Sciatic nerve (tissue), 1 donor: ENCODE measurements around the gene CD22. TPM values are rescaled to one million over a fixed set of nuclear protein-coding genes. Genes with fewer than 3 reads are reported as not detected.

Experiments used
- microRNA-seq: library from miRNA; unstranded; fragments of <30 nt; microRNA quantifications from one replicate; pipeline ENCODE4 v1.2.0, GENCODE V29; 2020
- total RNA-seq: library from RNA; stranded (reverse); fragmentation: NEBNext Ultra II Directional; extraction: Animal tissue kit (Norgen Biotek cat#: 25700); gene quantifications from one replicate; pipeline ENCODE4 v1.2.1, GENCODE V29; 2021
- donor health status: DM: no; HTN: no; CAD: no.

CD22 gene
- total RNA-seq, 1 donor from 2014 or later, result 23.8 TPM

Small RNA genes lying within 50 kb of the gene (microRNA-seq; reads per million reads assigned to microRNA genes)
- gene MIR5196, result not detected

Other genes with a start within 250 kb of the CD22 start
- 24.1 TPM for gene FXYD3, start 213.4 kb upstream of the CD22 start, total RNA-seq
- 244 TPM for gene LGI4, start 194.1 kb upstream of the CD22 start, total RNA-seq
- gene FXYD1, start 190.4 kb upstream of the CD22 start, total RNA-seq, result 460 TPM
- 5.5 TPM for gene FXYD7, start 185.9 kb upstream of the CD22 start, total RNA-seq
- 92.9 TPM for gene FXYD5, start 174.5 kb upstream of the CD22 start, total RNA-seq
- 0.31 TPM for gene FAM187B, start 100.4 kb upstream of the CD22 start, total RNA-seq
- 9.3 TPM for gene LSR, start 80.2 kb upstream of the CD22 start, total RNA-seq
- gene USF2, start 60.2 kb upstream of the CD22 start, total RNA-seq, result 137 TPM
- gene HAMP, start 46.7 kb upstream of the CD22 start, total RNA-seq, result 8.9 TPM
- gene MAG, start 37.0 kb upstream of the CD22 start, total RNA-seq, result 82.2 TPM
- gene FFAR1, start 18.7 kb downstream of the CD22 start, total RNA-seq, result not detected
- 0.76 TPM for gene FFAR3, start 29.3 kb downstream of the CD22 start, total RNA-seq
- 0.58 TPM for gene GPR42, start 41.9 kb downstream of the CD22 start, total RNA-seq
- 4.5 TPM for gene FFAR2, start 119.1 kb downstream of the CD22 start, total RNA-seq
- not detected for gene KRTDAP, start 161.3 kb downstream of the CD22 start, total RNA-seq
- 26.5 TPM for gene DMKN, start 184.5 kb downstream of the CD22 start, total RNA-seq
- not detected for gene SBSN, start 199.1 kb downstream of the CD22 start, total RNA-seq
- gene GAPDHS, start 204.3 kb downstream of the CD22 start, total RNA-seq, result not detected
- 53.9 TPM for gene TMEM147, start 216.4 kb downstream of the CD22 start, total RNA-seq
- not detected for gene ATP4A, start 234.5 kb downstream of the CD22 start, total RNA-seq